ENCODE measurements around the gene EPG5. TPM values are rescaled to one million over a fixed set of nuclear protein-coding genes. Genes with fewer than 3 reads are reported as not detected.

EPG5 gene
- total RNA-seq (2014; rRNA removed; shearing (Covaris generic)) (4.1 and 4.8 TPM in 2 replicates), total RNA-seq (2022) (8.7 and 9.5 TPM in 2 replicates), Bru-seq, nascent RNA (percentile 58 among the genes with signal in this experiment), BruChase-seq, experiment 1, labeled RNA remaining after a 6-hour chase (percentile 50 among the genes with signal in this experiment), BruChase-seq, experiment 2, labeled RNA remaining after a 2-hour chase (percentile 58 among the genes with signal in this experiment)
- long read RNA-seq, partial matches to known transcripts, result 0 of 4 reads
- long read RNA-seq, other reads (novel, unspliced or antisense), result 4 of 4 reads

- Histone ChIP-seq H4K20me1 (ENCODE audit: insufficient read depth, low read length) (no peaks in the 10 kb centered on the region), H3K4me1 (ENCODE audit: insufficient read depth, low read length, poor library complexity, severe bottlenecking) (no peaks in the 10 kb centered on the region), H3K9me3 (ENCODE audit: low read length) (no peaks in the 10 kb centered on the region), H3K4me2 (ENCODE audit: low read length) (peak within 1 kb of the TSS; percentile 93), H3K9me2 (ENCODE audit: insufficient read depth, low read length) (no peaks in the 10 kb centered on the region), H2AFZ (ENCODE audit: low read length) (peak within 1 kb of the TSS; percentile 98), H3K79me2 (ENCODE audit: insufficient read depth, low read depth, low read length) (peaks cover 7% of the 10 kb centered on the region; the same call in 1 of the 2 replicates), H3K27ac (ENCODE audit: low read depth, low read length, poor library complexity, severe bottlenecking) (peak within 1 kb of the TSS; percentile 35), H3K4me3 (ENCODE audit: low read depth, low read length, poor library complexity, severe bottlenecking) (peak within 1 kb of the TSS; percentile 93), H3K36me3 (ENCODE audit: insufficient read depth, low read length) (no peaks in the 10 kb centered on the region)
- POLR2A ChIA-PET, result no interaction called here
- TF ChIP-seq EZH2phosphoT487 (IDR thresholded peaks at IDR 0.05; ENCODE audit: borderline replicate concordance, low read depth, low read length) (no peak), CTCF (conservative IDR thresholded peaks at IDR 0.05; ENCODE audit: low read length) (no peak)
- no TSS peak for BruUV-seq (replicated peaks)
- CTCF ChIA-PET (ENCODE audit: unreplicated experiment), result no interaction called here
- DNase-seq (ENCODE audit: low spot score), result peak; percentile 86
- intact Hi-C loops (cut with micrococcal nuclease; ENCODE audit: unreplicated experiment), result no loop called here
Observed at GRCh38 chr18:45967007-45967706, at the start of gene EPG5. TSS of gene EPG5 (minus strand) at chr18:45967329. CDS start at chr18:45967239, 90 bp downstream.

GRCh38 chr18:46013484-46014189 lies 46.5 kb upstream of the EPG5 start:
- H3K36me3 ChIP-seq (ENCODE audit: insufficient read depth, low read length), result no peaks in the 10 kb centered on the region
- H4K20me1 ChIP-seq (ENCODE audit: insufficient read depth, low read length), result no peaks in the 10 kb centered on the region
- H3K4me1 ChIP-seq (ENCODE audit: insufficient read depth, low read length, poor library complexity, severe bottlenecking), result peaks cover 14% of the 10 kb centered on the region
- H2AFZ ChIP-seq (ENCODE audit: low read length), result no peak overlapping the region
- no peaks in the 10 kb centered on the region for H3K9me2 ChIP-seq (ENCODE audit: insufficient read depth, low read length)
- H3K27ac ChIP-seq (ENCODE audit: low read depth, low read length, poor library complexity, severe bottlenecking), result no peak overlapping the region
- TF ChIP-seq EZH2phosphoT487 (IDR thresholded peaks at IDR 0.05; ENCODE audit: borderline replicate concordance, low read depth, low read length) (no peak), CTCF (conservative IDR thresholded peaks at IDR 0.05; ENCODE audit: low read length) (no peak)
- ChIA-PET CTCF (ENCODE audit: unreplicated experiment) (no interaction called here), POLR2A (interaction anchor here (0.7 kb wide), 2 partner anchors 29 to 107 kb away, joined by 3 read pairs; no protein-coding TSS in a partner anchor)
- H3K9me3 ChIP-seq (ENCODE audit: low read length), result no peaks in the 10 kb centered on the region
- H3K79me2 ChIP-seq (ENCODE audit: insufficient read depth, low read depth, low read length), result no peaks in the 10 kb centered on the region
- intact Hi-C loops (cut with micrococcal nuclease; ENCODE audit: unreplicated experiment), result no loop called here
- no peak overlapping the region for H3K4me3 ChIP-seq (ENCODE audit: low read depth, low read length, poor library complexity, severe bottlenecking)
- H3K4me2 ChIP-seq (ENCODE audit: low read length), result peak overlapping the region; percentile 44
- peak; percentile 27 for DNase-seq (ENCODE audit: low spot score)
- no TSS peak for BruUV-seq (replicated peaks)
